Activated naive CD4-positive, alpha-beta T cell treated with anti-CD3 and anti-CD28 coated beads, Interleukin-2, amount 10 ng/mL, durations not matched to agents 7 days and 5 days (primary cell): ENCODE results near the gene CD27.
"Not testable (repeated sequence)": the region's sequence is repeated elsewhere in the genome, so short reads cannot be mapped to it uniquely, and the experiment has no call there.

Source experiments
- CTCF ChIA-PET: fragments of 350-600 bp; sonication (Branson Sonifier 250); formaldehyde crosslinking; loops from one replicate; lab custom pipeline; 2021; ENCODE audit warnings: antibody characterized with exemption; lab: Charles Lee
- DNase-seq: peaks from one replicate; pipeline ENCODE4 v3.0.0-alpha.2; 2020
- H3K27ac Mint-ChIP-seq: one replicate; pipeline ENCODE4 v1.8.0; 2021; ENCODE audit warnings: mild to moderate bottlenecking, moderate library complexity, mixed read lengths
- H3K27me3 Mint-ChIP-seq: one replicate; pipeline ENCODE4 v1.8.0; 2021; ENCODE audit warnings: mild to moderate bottlenecking, mixed read lengths
- H3K36me3 Mint-ChIP-seq: one replicate; pipeline ENCODE4 v1.8.0; 2021; ENCODE audit warnings: mixed read lengths
- H3K4me1 Mint-ChIP-seq: one replicate; pipeline ENCODE4 v1.8.0; 2021; ENCODE audit warnings: mixed read lengths
- H3K4me3 Mint-ChIP-seq: one replicate; pipeline ENCODE4 v1.8.0; 2021; ENCODE audit warnings: mild to moderate bottlenecking, moderate library complexity, mixed read lengths
- H3K9me3 Mint-ChIP-seq: one replicate; pipeline ENCODE4 v1.8.0; 2021; ENCODE audit warnings: mixed read lengths

The CD27 gene

GRCh38 chr12:6469609-6470374 lies 25.0 kb downstream of the CD27 start:
- DNase-seq: no peak
- peaks cover 42% of the 10 kb centered on the region for H3K36me3 Mint-ChIP-seq
- H3K9me3 Mint-ChIP-seq: no peaks in the 10 kb centered on the region
- H3K27ac Mint-ChIP-seq: peak overlapping the region; percentile 93
- H3K27me3 Mint-ChIP-seq: peaks cover 18% of the 10 kb centered on the region
- peaks cover 61% of the 10 kb centered on the region for H3K4me1 Mint-ChIP-seq
- CTCF ChIA-PET: interaction anchor here (0.6 to 3.6 kb wide), 13 partner anchors 8 to 146 kb away, joined by 3 to 33 read pairs (median 3); partner anchors contain the start of genes IFFO1 and TAPBPL
- peak overlapping the region; percentile 94 for H3K4me3 Mint-ChIP-seq

- H3K27me3 Mint-ChIP-seq: peaks cover 24% of the 10 kb centered on the region
- H3K4me1 Mint-ChIP-seq: peaks cover 56% of the 10 kb centered on the region
- DNase-seq: peak; percentile 100
- no peaks in the 10 kb centered on the region for H3K9me3 Mint-ChIP-seq
- CTCF ChIA-PET: interaction anchor here (0.8 to 3.6 kb wide), 13 partner anchors 8 to 147 kb away, joined by 3 to 33 read pairs (median 3); partner anchors contain the start of genes IFFO1 and TAPBPL
- H3K27ac Mint-ChIP-seq: peak within 1 kb of the TSS; percentile 93
- peak within 1 kb of the TSS; percentile 94 for H3K4me3 Mint-ChIP-seq
- H3K36me3 Mint-ChIP-seq: peaks cover 36% of the 10 kb centered on the region
These were observed 25.8 kb downstream of the CD27 start, which contains the start of gene VAMP1 for GRCh38 chr12:6470375-6471163. Gene VAMP1 (minus strand): TSS chr12:6470677. CDS start chr12:6470531, 146 bp downstream.

GRCh38 chr12:6471989-6472360 lies 27.2 kb downstream of the CD27 start:
- CTCF ChIA-PET: interaction anchor here (0.9 to 2.7 kb wide), 2 partner anchors 21 to 60 kb away, joined by 3 to 9 read pairs; partner anchors contain the start of gene MRPL51
- Mint-ChIP-seq H3K4me1 (peaks cover 42% of the 10 kb centered on the region), H3K27ac (peak overlapping the region; percentile 4), H3K27me3 (peaks cover 32% of the 10 kb centered on the region), H3K9me3 (no peaks in the 10 kb centered on the region), H3K4me3 (peak overlapping the region; percentile 4), H3K36me3 (peaks cover 24% of the 10 kb centered on the region)
- no peak for DNase-seq

DNA sequence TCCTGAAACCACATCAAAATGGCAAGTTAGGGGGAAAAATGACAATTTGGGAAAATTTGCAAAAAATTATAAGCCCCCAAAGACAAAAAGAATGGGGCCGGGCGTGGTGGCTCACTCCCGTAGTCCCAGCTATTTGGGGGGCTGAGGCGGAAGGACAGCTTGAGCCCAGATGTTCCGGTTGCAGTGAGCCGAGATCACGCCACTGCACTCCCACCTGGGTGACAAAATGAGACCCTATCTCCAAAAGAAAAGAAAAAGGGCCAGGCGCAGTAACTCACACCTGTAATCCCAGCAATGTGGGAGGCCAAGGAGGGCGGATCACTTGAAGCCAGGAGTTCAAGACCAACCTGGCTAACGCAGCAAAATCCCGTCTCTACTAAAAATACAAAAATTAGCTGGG lies 27.7 kb downstream of the CD27 start:
- CTCF ChIA-PET: interaction anchor here (0.7 to 0.9 kb wide), 2 partner anchors 21 to 127 kb away, joined by 3 to 4 read pairs; partner anchors contain the start of gene MRPL51
- DNase-seq: no peak
- Mint-ChIP-seq H3K27ac (no peak overlapping the region), H3K9me3 (no peaks in the 10 kb centered on the region), H3K27me3 (peaks cover 32% of the 10 kb centered on the region), H3K4me3 (no peak overlapping the region), H3K4me1 (peaks cover 37% of the 10 kb centered on the region), H3K36me3 (peaks cover 20% of the 10 kb centered on the region)

GRCh38 chr12:6475233-6475975 lies 30.6 kb downstream of the CD27 start:
- CTCF ChIA-PET, H3K36me3 Mint-ChIP-seq, DNase-seq, H3K9me3 Mint-ChIP-seq, H3K27ac Mint-ChIP-seq, H3K4me3 Mint-ChIP-seq: not testable (repeated sequence)
- peaks cover 14% of the 10 kb centered on the region for H3K4me1 Mint-ChIP-seq
- peaks cover 58% of the 10 kb centered on the region for H3K27me3 Mint-ChIP-seq

GRCh38 chr12:6476489-6476888 lies 31.7 kb downstream of the CD27 start:
- CTCF ChIA-PET: no interaction called here
- no peak overlapping the region for H3K27ac Mint-ChIP-seq
- H3K9me3 Mint-ChIP-seq: no peaks in the 10 kb centered on the region
- H3K36me3 Mint-ChIP-seq: no peaks in the 10 kb centered on the region
- no peak overlapping the region for H3K4me3 Mint-ChIP-seq
- H3K4me1 Mint-ChIP-seq: peaks cover 8% of the 10 kb centered on the region
- DNase-seq: no peak
- peaks cover 62% of the 10 kb centered on the region for H3K27me3 Mint-ChIP-seq

DNA sequence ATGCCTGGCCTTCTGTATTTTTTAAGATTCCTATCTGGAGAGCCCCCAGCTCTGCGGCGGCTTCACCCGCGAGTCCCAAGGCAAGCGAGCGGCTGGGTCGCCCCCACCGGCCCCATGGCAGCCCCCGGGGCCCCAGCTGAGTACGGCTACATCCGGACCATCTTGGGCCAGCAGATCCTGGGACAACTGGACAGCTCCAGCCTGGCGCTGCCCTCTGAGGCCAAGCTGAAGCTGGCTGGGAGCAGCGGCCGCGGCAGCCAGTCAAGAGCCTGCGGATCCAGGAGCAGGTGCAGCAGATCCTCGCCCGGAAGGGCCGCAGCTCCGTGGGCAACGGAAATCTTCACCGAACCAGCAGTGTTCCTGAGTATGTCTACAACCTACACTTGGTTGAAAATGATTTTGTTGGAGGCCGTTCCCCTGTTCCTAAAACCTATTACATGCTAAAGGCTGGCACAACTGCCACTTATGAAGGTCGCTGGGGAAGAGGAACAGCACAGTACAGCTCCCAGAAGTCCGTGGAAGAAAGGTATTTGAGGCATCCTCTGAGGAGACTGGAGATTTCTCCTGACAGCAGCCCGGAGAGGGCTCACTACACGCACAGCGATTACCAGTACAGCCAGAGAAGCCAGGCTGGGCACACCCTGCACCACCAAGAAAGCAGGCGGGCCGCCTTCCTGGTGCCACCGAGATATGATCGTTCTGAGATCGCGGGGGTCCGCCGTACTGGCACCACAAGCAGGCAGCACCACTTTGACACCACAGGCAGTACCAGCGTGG lies 33.0 kb downstream of the CD27 start:
- DNase-seq, H3K4me3 Mint-ChIP-seq, H3K4me1 Mint-ChIP-seq, CTCF ChIA-PET, H3K36me3 Mint-ChIP-seq, H3K9me3 Mint-ChIP-seq, H3K27ac Mint-ChIP-seq: not testable (repeated sequence)
- peaks cover 65% of the 10 kb centered on the region for H3K27me3 Mint-ChIP-seq

DNA sequence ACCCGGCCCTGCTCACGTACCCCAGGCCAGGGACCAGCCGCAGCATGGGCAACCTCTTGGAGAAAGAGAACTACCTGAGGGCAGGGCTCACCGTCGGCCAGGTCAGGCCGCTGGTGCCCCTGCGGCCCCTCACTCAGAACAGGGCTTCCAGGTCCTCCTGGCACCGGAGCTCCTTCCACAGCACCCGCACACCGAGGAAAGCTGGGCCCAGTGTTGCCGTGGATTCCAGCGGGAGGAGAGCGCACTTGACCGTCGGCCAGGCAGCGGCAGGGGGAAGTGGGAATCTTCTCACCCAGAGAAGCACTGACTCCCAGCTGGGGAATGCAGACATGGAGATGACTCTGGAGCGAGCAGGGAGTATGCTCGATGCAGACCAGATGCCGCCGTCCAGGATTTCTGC lies 33.7 kb downstream of the CD27 start:
- Mint-ChIP-seq H3K27ac (no peak overlapping the region), H3K27me3 (peaks cover 65% of the 10 kb centered on the region), H3K4me3 (no peak overlapping the region), H3K36me3 (no peaks in the 10 kb centered on the region), H3K9me3 (no peaks in the 10 kb centered on the region), H3K4me1 (no peaks in the 10 kb centered on the region)
- CTCF ChIA-PET: no interaction called here
- DNase-seq: no peak

- no peak overlapping the region for H3K27ac Mint-ChIP-seq
- no peak for DNase-seq
- no peaks in the 10 kb centered on the region for H3K9me3 Mint-ChIP-seq
- H3K4me1 Mint-ChIP-seq: peaks cover 14% of the 10 kb centered on the region
- CTCF ChIA-PET: interaction anchor here (0.6 to 0.9 kb wide), 2 partner anchors 9 to 48 kb away, joined by 3 to 4 read pairs; no protein-coding TSS in a partner anchor
- H3K27me3 Mint-ChIP-seq: peaks cover 13% of the 10 kb centered on the region
- no peak overlapping the region for H3K4me3 Mint-ChIP-seq
- peaks cover 15% of the 10 kb centered on the region for H3K36me3 Mint-ChIP-seq
These were observed 43.5 kb downstream of the CD27 start for GRCh38 chr12:6488240-6488639.

DNA sequence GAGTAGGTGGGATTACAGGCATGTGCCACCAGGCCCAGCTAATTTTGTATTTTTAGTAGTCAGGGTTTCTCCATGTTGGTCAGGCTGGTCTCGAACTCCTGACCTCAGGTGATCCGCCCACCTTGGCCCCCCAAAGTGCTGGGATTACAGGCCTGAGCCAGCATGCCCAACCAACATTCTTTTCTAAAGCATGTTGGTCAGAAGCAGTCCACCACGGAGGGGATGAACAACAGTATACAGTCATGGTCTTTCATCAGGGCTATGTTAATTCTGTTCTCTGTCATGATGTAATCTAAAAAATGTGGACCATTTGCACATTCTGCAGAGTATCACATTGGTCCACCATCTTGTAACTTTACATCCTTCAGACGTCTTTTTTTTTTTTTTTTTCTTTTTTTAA lies 44.7 kb downstream of the CD27 start:
- Mint-ChIP-seq H3K4me3 (no peak overlapping the region), H3K27ac (no peak overlapping the region), H3K9me3 (no peaks in the 10 kb centered on the region), H3K27me3 (peaks cover 8% of the 10 kb centered on the region), H3K36me3 (peaks cover 15% of the 10 kb centered on the region), H3K4me1 (peaks cover 15% of the 10 kb centered on the region)
- no peak for DNase-seq
- CTCF ChIA-PET: interaction anchor here (0.6 kb wide), 1 partner anchor 78 kb away, joined by 3 read pairs; no protein-coding TSS in a partner anchor

DNA sequence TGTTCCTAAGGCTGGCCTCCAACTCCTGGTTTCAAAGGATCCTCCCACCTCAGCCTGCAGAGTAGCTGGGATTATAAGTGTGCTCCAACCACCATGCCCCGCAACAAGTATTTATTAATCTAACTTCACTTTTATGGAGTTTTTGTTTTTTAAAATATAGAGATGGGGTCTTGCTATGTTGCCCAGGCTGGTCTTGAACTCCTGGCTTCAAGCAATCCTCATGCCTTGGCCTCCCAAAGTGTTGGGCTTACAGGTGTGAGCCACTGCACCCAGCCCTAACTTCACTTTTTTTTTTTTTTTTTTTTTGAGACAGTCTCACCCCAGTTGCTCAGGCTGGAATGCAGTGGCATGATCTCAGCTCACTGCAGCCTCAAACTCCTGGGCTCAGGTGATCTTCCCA lies 45.9 kb downstream of the CD27 start:
- H3K27me3 Mint-ChIP-seq, H3K4me3 Mint-ChIP-seq, H3K9me3 Mint-ChIP-seq, H3K27ac Mint-ChIP-seq, DNase-seq: not testable (repeated sequence)
- Mint-ChIP-seq H3K36me3 (peaks cover 26% of the 10 kb centered on the region), H3K4me1 (peaks cover 27% of the 10 kb centered on the region)
- CTCF ChIA-PET: interaction anchor here (0.9 to 1.2 kb wide), 2 partner anchors 20 to 47 kb away, joined by 3 read pairs; no protein-coding TSS in a partner anchor

DNA sequence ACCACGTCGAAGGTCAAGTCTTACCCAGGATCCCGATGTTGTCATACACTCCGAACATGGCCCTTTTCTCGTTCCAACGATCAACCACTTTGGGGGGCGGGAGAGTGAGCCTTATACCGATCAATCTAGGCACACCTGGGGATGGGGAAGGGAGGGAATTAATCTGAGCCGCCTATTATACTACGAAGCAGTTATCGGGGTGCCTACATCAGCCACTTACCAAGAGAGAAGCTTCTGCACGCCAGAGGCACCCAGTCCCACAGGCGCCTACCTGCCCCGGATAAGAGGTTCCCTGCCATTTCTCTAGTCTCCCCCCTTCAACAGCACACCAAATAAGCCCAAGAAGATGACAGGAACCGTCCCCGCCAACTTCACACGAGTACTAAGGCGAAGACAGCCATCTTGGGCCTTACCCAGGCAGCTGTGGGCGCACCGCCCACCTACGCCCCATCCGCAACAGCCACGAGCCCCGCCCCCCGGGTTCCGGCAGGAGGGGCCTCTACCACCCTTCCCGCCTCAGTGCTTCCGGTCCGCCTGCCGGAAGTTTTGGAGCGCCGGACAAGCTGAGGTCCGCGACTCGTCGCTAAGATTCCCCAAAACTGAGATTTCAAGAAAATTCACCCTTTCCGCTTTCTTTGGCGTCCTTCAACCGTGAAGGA lies 48.2 kb downstream of the CD27 start, which contains the start of gene MRPL51:
MRPL51 (minus strand) TSS at position 425 of the 659 bp plus-strand sequence; CDS start at position 299, 126 bp downstream.
- DNase-seq: peak; percentile 97
- Mint-ChIP-seq H3K36me3 (peaks cover 42% of the 10 kb centered on the region), H3K27me3 (no peaks in the 10 kb centered on the region), H3K4me1 (peaks cover 45% of the 10 kb centered on the region), H3K4me3 (peak within 1 kb of the TSS; percentile 93), H3K9me3 (no peaks in the 10 kb centered on the region), H3K27ac (peak within 1 kb of the TSS; percentile 99)
- CTCF ChIA-PET: interaction anchor here (0.6 to 1.7 kb wide), 5 partner anchors 21 to 72 kb away, joined by 3 to 9 read pairs (median 3); no protein-coding TSS in a partner anchor
